ENCODE results near the gene C2orf42.
"Not testable (repeated sequence)": the region's sequence is repeated elsewhere in the genome, so short reads cannot be mapped to it uniquely, and the experiment has no call there.

The C2orf42 gene

DNA sequence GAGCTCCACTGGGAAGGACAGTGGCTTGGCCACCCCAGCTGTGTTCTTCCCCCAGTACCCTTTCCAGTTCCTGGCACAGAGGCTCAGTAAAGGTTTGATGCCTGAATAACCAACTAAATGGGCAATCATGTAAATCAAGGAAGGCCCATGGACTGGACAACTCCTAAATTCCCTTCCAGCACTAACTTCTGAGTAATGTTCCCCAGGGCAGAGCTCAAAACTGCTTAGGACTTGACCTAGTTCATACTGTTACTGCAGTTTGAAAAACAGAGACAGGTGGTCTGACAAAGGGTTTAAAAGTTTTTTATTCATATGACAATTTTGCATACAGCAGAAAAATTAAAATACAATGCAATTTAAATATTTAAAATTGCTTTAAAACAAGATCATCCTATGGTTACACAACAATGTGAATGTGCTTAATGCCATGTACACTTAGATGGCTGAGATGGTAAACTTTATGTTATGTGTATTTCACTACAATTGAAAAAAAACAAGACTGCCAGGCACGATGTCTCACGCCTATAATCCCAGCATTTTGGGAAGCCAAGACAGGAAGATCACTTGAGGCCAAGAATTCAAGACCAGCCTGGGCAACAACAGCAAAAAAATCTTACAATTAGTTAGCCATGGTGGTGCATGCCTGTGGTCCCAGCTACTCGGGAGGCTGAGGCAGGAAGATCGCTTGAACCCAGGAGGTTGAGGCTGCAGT lies 77.3 kb downstream of the C2orf42 start:
- TF ChIP-seq CTCF (IDR thresholded peaks at IDR 0.05; ENCODE audit: low read depth, low read length): no peak
- no peaks in the 10 kb centered on the region for H3K27me3 ChIP-seq (ENCODE audit: insufficient read depth, low read depth, severe bottlenecking)
- H3K36me3 ChIP-seq: no peaks in the 10 kb centered on the region
- no peak for DNase-seq
- H3K27ac ChIP-seq: no peak overlapping the region
- no peak overlapping the region for H3K4me3 ChIP-seq (ENCODE audit: low read depth, low read length)
- no peaks in the 10 kb centered on the region for H3K9me3 ChIP-seq (ENCODE audit: severe bottlenecking)

DNA sequence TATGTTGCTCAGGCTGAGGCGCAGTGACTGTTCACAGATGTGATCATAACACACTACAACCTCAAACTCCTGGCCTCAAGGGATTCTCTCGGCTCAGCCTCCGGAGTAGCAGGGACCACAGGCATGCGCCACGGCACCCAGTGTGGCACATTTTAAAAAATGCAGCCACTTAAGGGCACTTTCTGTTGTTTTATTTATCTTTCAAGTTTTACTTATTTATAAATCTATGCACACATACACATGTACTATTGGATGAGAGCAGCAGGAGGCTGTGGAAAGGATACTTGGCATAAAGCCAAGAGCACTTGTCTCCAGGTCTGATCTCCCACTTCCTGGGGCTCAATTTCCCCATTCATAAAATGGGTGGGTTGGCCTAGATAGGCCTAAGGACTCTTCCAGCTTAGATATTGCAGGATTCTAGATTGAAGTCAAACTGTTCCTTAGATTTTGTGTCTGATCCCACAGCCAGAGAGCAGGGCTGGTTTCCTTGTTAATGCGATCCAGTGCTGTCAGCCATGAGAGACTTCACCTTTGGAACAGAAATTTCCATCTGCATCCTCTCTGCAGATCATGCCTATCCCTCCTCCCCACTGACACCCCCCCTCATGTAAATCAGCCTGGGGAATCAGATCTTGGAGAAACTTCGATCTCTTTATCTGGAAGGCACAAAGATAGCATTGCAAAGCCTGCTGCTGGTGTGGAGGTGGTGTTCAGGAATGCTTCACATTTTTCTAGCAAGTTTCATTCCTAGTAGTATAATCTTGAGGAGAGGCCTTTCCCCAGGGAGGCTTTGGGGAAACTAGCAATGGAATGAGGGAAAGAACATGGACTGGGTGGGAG lies 78.8 kb downstream of the C2orf42 start:
- TF ChIP-seq CTCF (IDR thresholded peaks at IDR 0.05; ENCODE audit: low read depth, low read length): no peak
- H3K4me3 ChIP-seq (ENCODE audit: low read depth, low read length): no peak overlapping the region
- H3K36me3 ChIP-seq: no peaks in the 10 kb centered on the region
- DNase-seq: no peak
- H3K27ac ChIP-seq: no peak overlapping the region
- no peaks in the 10 kb centered on the region for H3K9me3 ChIP-seq (ENCODE audit: severe bottlenecking)
- H3K27me3 ChIP-seq (ENCODE audit: insufficient read depth, low read depth, severe bottlenecking): no peaks in the 10 kb centered on the region

DNA sequence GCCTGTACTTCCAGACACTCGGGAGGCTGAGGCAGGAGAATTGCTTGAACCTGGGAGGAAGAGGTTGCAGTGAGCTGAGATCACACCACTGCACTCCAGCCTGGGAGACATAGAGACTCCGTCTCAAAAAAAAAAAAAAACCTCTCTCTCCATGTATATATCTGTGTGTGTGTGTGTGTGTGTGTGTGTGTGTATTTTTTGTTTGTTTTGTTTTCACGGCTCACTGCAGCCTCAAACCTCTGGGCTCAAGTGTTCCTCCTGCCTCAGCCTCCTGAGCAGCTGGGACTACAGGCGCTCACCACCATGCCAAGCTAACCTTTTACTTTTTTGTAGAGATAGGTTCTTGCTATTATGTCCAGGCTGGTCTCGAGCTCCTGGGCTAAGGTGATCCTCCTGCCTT lies 80.4 kb downstream of the C2orf42 start:
- H3K27ac ChIP-seq: not testable (repeated sequence)

GRCh38 chr2:70106138-70106537 lies 84.7 kb downstream of the C2orf42 start:
- H3K27ac ChIP-seq; DNase-seq; H3K27me3 ChIP-seq (ENCODE audit: insufficient read depth, low read depth, severe bottlenecking); H3K9me3 ChIP-seq (ENCODE audit: severe bottlenecking); H3K36me3 ChIP-seq; H3K4me3 ChIP-seq (ENCODE audit: low read depth, low read length): not testable (repeated sequence)

More for the DNA sequence above, 80.4 kb downstream of the C2orf42 start:
- H3K27me3 ChIP-seq (ENCODE audit: insufficient read depth, low read depth, severe bottlenecking); H3K9me3 ChIP-seq (ENCODE audit: severe bottlenecking); DNase-seq; H3K4me3 ChIP-seq (ENCODE audit: low read depth, low read length); H3K36me3 ChIP-seq: not testable (repeated sequence)

GRCh38 chr2:70104231-70105111 lies 86.3 kb downstream of the C2orf42 start:
- Histone ChIP-seq H3K9me3 (ENCODE audit: severe bottlenecking) (no peaks in the 10 kb centered on the region), H3K4me3 (ENCODE audit: low read depth, low read length) (peak overlapping the region; percentile 9), H3K27me3 (ENCODE audit: insufficient read depth, low read depth, severe bottlenecking) (no peaks in the 10 kb centered on the region), H3K27ac (peak overlapping the region; percentile 4; the same call in 1 of the 2 replicates), H3K36me3 (no peaks in the 10 kb centered on the region)
- no peak for TF ChIP-seq CTCF (IDR thresholded peaks at IDR 0.05; ENCODE audit: low read depth, low read length)
- DNase-seq: peak; percentile 72

DNA sequence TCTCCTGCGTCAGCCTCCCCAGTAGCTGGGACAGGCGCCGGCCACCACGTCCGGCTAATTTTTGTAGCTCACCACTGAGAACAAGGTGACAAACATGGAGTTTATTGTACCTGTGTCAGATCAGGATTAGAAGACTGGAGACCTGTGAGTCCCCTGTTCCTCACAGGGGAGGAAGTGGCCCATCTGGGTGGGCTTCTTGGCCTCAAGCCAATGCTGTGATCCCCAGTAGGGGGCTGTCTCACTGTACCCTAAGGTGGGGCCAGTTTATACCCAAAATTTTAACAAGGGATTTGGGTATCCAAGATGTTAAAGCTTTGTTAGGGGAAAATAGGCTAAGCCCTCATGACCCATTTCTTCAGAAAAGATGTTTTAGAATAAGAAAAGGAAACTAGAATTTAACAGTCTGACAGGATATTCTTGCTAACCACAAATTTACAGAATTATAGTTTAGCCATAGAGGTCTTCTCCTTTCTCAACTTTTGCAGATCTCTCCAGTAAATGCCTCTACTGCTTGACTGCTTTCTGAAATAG lies 87.2 kb downstream of the C2orf42 start:
- TF ChIP-seq CTCF (IDR thresholded peaks at IDR 0.05; ENCODE audit: low read depth, low read length): no peak
- DNase-seq: no peak
- no peak overlapping the region for H3K27ac ChIP-seq

DNA sequence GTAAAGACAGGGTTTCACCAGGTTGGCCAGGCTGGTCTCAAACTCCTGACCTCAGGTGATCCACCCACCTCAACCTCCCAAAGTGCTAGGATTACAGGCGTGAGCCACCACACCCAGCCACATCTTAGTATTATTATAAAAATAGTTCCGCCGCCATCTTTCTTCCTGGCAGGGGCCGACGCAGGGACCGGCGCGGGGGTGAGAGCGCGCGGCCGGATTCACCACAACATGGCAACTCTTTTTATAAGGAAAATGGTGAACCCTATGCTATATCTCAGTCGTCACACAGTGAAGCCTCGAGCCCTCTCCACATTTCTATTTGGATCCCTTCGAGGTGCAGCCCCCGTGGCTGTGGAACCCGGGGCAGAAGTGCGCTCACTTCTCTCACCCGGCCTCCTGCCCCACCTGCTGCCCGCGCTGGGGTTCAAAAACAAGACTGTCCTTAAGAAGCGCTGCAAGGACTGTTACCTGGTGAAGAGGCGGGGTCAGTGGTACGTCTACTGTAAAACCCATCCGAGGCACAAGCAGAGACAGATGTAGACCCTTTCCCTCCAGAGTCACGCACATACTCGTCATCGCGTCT lies 88.4 kb downstream of the C2orf42 start:
- H3K36me3 ChIP-seq; H3K9me3 ChIP-seq (ENCODE audit: severe bottlenecking); DNase-seq; H3K27ac ChIP-seq; H3K27me3 ChIP-seq (ENCODE audit: insufficient read depth, low read depth, severe bottlenecking); H3K4me3 ChIP-seq (ENCODE audit: low read depth, low read length): not testable (repeated sequence)

More for the DNA sequence above, 87.2 kb downstream of the C2orf42 start:
- H3K4me3 ChIP-seq (ENCODE audit: low read depth, low read length): no peak overlapping the region
- no peaks in the 10 kb centered on the region for H3K36me3 ChIP-seq
- H3K27me3 ChIP-seq (ENCODE audit: insufficient read depth, low read depth, severe bottlenecking): no peaks in the 10 kb centered on the region
- no peaks in the 10 kb centered on the region for H3K9me3 ChIP-seq (ENCODE audit: severe bottlenecking)

- not testable (repeated sequence) for H3K27ac ChIP-seq; H3K27me3 ChIP-seq (ENCODE audit: insufficient read depth, low read depth, severe bottlenecking); DNase-seq; H3K4me3 ChIP-seq (ENCODE audit: low read depth, low read length); H3K9me3 ChIP-seq (ENCODE audit: severe bottlenecking); H3K36me3 ChIP-seq
Observed at GRCh38 chr2:70101686-70102085, 89.1 kb downstream of the C2orf42 start.
